22Rv1 (cell line): Measurements from ENCODE around the gene CEP128.

Source experiments
- H3K27ac ChIP-seq: fragments of 450-650 bp; 2 replicates; pipeline ENCODE4 v1.5.1; 2017
- CTCF ChIP-seq: fragments of 450-650 bp; IDR thresholded peaks from 2 replicates; pipeline ENCODE4 v1.5.1; 2017; ENCODE audit warnings: mild to moderate bottlenecking
- ZFX ChIP-seq: fragments of 450-650 bp; IDR thresholded peaks from 2 replicates; pipeline ENCODE4 v1.6.1; 2017; ENCODE audit warnings: antibody characterized with exemption, borderline replicate concordance

Gene CEP128

GRCh38 chr14:80681651-80682050, 259.9 kb downstream of the CEP128 start:
- no peak overlapping the region for H3K27ac ChIP-seq
- TF ChIP-seq CTCF (no peak), ZFX (no peak)

GRCh38 chr14:80679273-80679672, 262.3 kb downstream of the CEP128 start:
- TF ChIP-seq CTCF = no peak
- TF ChIP-seq ZFX = no peak

GRCh38 chr14:80678436-80678835, 263.1 kb downstream of the CEP128 start:
- TF ChIP-seq ZFX = no peak
- no peak overlapping the region for H3K27ac ChIP-seq

More at GRCh38 chr14:80679273-80679672, 262.3 kb downstream of the CEP128 start:
- H3K27ac ChIP-seq = no peak overlapping the region

- TF ChIP-seq CTCF (no peak), ZFX (no peak)
- no peak overlapping the region for H3K27ac ChIP-seq
Observed at GRCh38 chr14:80669426-80669825, 272.1 kb downstream of the CEP128 start.

GRCh38 chr14:80664576-80664975, 277.0 kb downstream of the CEP128 start:
- TF ChIP-seq ZFX (no peak), CTCF (no peak)
- H3K27ac ChIP-seq = no peak overlapping the region

GRCh38 chr14:80663541-80663940, 278.0 kb downstream of the CEP128 start:
- no peak overlapping the region for H3K27ac ChIP-seq
- TF ChIP-seq CTCF = no peak
- no peak for TF ChIP-seq ZFX

GRCh38 chr14:80659783-80660182, 281.8 kb downstream of the CEP128 start:
- TF ChIP-seq ZFX (no peak), CTCF (no peak)
- no peak overlapping the region for H3K27ac ChIP-seq

GRCh38 chr14:80658733-80659132, 282.8 kb downstream of the CEP128 start:
- no peak for TF ChIP-seq ZFX
- no peak for TF ChIP-seq CTCF
- no peak overlapping the region for H3K27ac ChIP-seq
